ENCODE measurements around the gene ZNF431.
"Not testable (repeated sequence)": the region's sequence is repeated elsewhere in the genome, so short reads cannot be mapped to it uniquely, and the experiment has no call there.

ZNF431 gene

GRCh38 chr19:21236751-21237150 is 94.9 kb downstream of the ZNF431 start:
- not testable (repeated sequence) for H3K4me1 ChIP-seq (ENCODE audit: control insufficient read depth, low read depth, low read length); H3K36me3 ChIP-seq (ENCODE audit: control insufficient read depth, low read depth, low read length); H3K27me3 ChIP-seq (ENCODE audit: control insufficient read depth, insufficient read depth, low read length); H3K9ac ChIP-seq (ENCODE audit: low read length); H3K27ac ChIP-seq (ENCODE audit: low read length); H3K4me3 ChIP-seq (ENCODE audit: low read length)
- H3K9me3 ChIP-seq (ENCODE audit: control insufficient read depth, low read depth, low read length): peaks cover 12% of the 10 kb centered on the region

- peaks cover 12% of the 10 kb centered on the region for H3K9me3 ChIP-seq (ENCODE audit: control insufficient read depth, low read depth, low read length)
- no peak overlapping the region for H3K9ac ChIP-seq (ENCODE audit: low read length)
- no peak overlapping the region for H3K4me3 ChIP-seq (ENCODE audit: low read length)
- no peak overlapping the region for H3K27ac ChIP-seq (ENCODE audit: low read length)
- no peaks in the 10 kb centered on the region for H3K36me3 ChIP-seq (ENCODE audit: control insufficient read depth, low read depth, low read length)
- H3K4me1 ChIP-seq (ENCODE audit: control insufficient read depth, low read depth, low read length): no peaks in the 10 kb centered on the region
- H3K27me3 ChIP-seq (ENCODE audit: control insufficient read depth, insufficient read depth, low read length): no peaks in the 10 kb centered on the region
These were observed 96.8 kb downstream of the ZNF431 start for GRCh38 chr19:21238670-21239069.
